NCI-H82 treated with DMSO at 0.1 percent for 48 hours (cell line): ENCODE measurements around the gene WBP4.
A peak's percentile ranks its signal among the peaks of the same experiment; 100 is the strongest.
"Not testable (repeated sequence)": the region's sequence is repeated elsewhere in the genome, so short reads cannot be mapped to it uniquely, and the experiment has no call there.

ENCODE experiments used
- DNase-seq: peaks from one replicate; lab custom pipeline; 2025; ENCODE audit not compliant: unreplicated experiment; lab: John Stamatoyannopoulos, UW

The WBP4 gene

GRCh38 chr13:41077475-41077874 is 16.2 kb downstream of the WBP4 start:
- DNase-seq, result no peak

GRCh38 chr13:41079725-41080124 is 18.4 kb downstream of the WBP4 start:
- no peak for DNase-seq

GRCh38 chr13:41085961-41086585 is 24.8 kb downstream of the WBP4 start:
- DNase-seq, result no peak

- not testable (repeated sequence) for DNase-seq
Observed at GRCh38 chr13:41095681-41096080, 34.4 kb downstream of the WBP4 start.

- DNase-seq, result no peak
Observed at GRCh38 chr13:41098761-41099160, 37.5 kb downstream of the WBP4 start.

- DNase-seq, result no peak
Observed at GRCh38 chr13:41099986-41100385, 38.7 kb downstream of the WBP4 start.

- peak; percentile 65 for DNase-seq
Observed at GRCh38 chr13:41107104-41107571, 45.8 kb downstream of the WBP4 start.

GRCh38 chr13:41107584-41108014 is 46.3 kb downstream of the WBP4 start:
- no peak for DNase-seq

- no peak for DNase-seq
Observed at GRCh38 chr13:41111454-41111853, 50.1 kb downstream of the WBP4 start.

- no peak for DNase-seq
Observed at GRCh38 chr13:41117869-41118268, 56.6 kb downstream of the WBP4 start.

- DNase-seq, result no peak
Observed at GRCh38 chr13:41122838-41123237, 61.5 kb downstream of the WBP4 start.

- no peak for DNase-seq
Observed at GRCh38 chr13:41127701-41128100, 66.4 kb downstream of the WBP4 start.

- DNase-seq, result no peak
Observed at GRCh38 chr13:41130356-41130755, 69.0 kb downstream of the WBP4 start.

GRCh38 chr13:41131189-41131588 is 69.9 kb downstream of the WBP4 start:
- DNase-seq, result not testable (repeated sequence)

- not testable (repeated sequence) for DNase-seq
Observed at GRCh38 chr13:41131660-41132511, 70.6 kb downstream of the WBP4 start.

- DNase-seq, result peak; percentile 98
Observed at GRCh38 chr13:41132512-41133152, 71.3 kb downstream of the WBP4 start, which contains the start of gene KBTBD6. Gene KBTBD6 (minus strand): TSS chr13:41132802. CDS start chr13:41132511, 291 bp downstream.
